ENCODE measurements around the gene SYTL4. TPM values are rescaled to one million over a fixed set of nuclear protein-coding genes. Genes with fewer than 3 reads are reported as not detected.
A peak's percentile ranks its signal among the peaks of the same experiment; 100 is the strongest.

Gene SYTL4
- total RNA-seq, 2 donors from 2014 or later: 13.1 to 13.5 TPM

- no peaks in the 10 kb centered on the region for H3K27me3 ChIP-seq (replicated peaks; ENCODE audit: insufficient read depth)
- no peaks in the 10 kb centered on the region for H3K36me3 ChIP-seq
- no peak for TF ChIP-seq CTCF (IDR thresholded peaks at IDR 0.05)
- H3K4me3 ChIP-seq: peak within 1 kb of the TSS; percentile 67
- DNase-seq (ENCODE audit: low spot score): no peak
- peak within 1 kb of the TSS; percentile 56 to 68 for H3K27ac ChIP-seq
- H3K9me3 ChIP-seq: no peaks in the 10 kb centered on the region
- peaks cover 5 to 29% of the 10 kb centered on the region in 2 donors for H3K4me1 ChIP-seq (ENCODE audit: control insufficient read depth in 1 of 2, low read depth in 2 of 2)
- ATAC-seq (ENCODE audit: insufficient number of reproducible peaks, low FRiP score, low read depth): peak; percentile 91
Measured at GRCh38 chrX:100643956-100644860, 87.7 kb downstream of the SYTL4 start, which contains the start of gene SRPX2. Gene SRPX2, plus strand, starts transcription at chrX:100644199. Its CDS starts 2,124 bp downstream, at chrX:100646323.

DNA sequence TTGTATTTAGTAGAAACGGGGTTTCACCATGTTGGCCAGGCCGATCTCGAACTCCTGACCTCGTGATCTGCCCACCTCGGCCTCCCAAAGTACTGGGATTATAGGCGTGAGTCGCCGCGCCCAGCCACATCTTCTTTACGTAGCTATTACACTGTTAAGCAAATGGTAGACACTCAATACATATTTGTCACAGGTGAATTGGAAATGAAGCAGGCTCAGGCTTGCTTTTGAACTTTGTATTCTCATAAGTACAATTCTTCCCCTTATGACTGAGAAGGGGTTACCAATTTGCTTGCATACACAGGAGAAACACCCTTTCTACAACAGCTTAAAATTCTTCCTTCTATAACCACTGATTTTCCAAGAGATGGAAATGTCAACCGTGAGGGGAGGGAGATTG lies 88.7 kb downstream of the SYTL4 start:
- H3K9me3 ChIP-seq: no peaks in the 10 kb centered on the region
- no peak for DNase-seq (ENCODE audit: low spot score)
- peak overlapping the region in 1 of 2 donors; percentile 68 for H3K27ac ChIP-seq
- no peak overlapping the region for H3K4me3 ChIP-seq
- no peaks in the 10 kb centered on the region for H3K36me3 ChIP-seq
- no peak for ATAC-seq (ENCODE audit: insufficient number of reproducible peaks, low FRiP score, low read depth)
- H3K27me3 ChIP-seq (replicated peaks; ENCODE audit: insufficient read depth): no peaks in the 10 kb centered on the region
- H3K4me1 ChIP-seq (ENCODE audit: control insufficient read depth in 1 of 2, low read depth in 2 of 2): peaks cover 0 to 19% of the 10 kb centered on the region in 2 donors
- no peak for TF ChIP-seq CTCF (IDR thresholded peaks at IDR 0.05)

GRCh38 chrX:100642290-100642689 lies 89.6 kb downstream of the SYTL4 start:
- no peak for ATAC-seq (ENCODE audit: insufficient number of reproducible peaks, low FRiP score, low read depth)
- H3K27ac ChIP-seq: no peak overlapping the region
- no peak overlapping the region for H3K4me3 ChIP-seq
- H3K9me3 ChIP-seq: no peaks in the 10 kb centered on the region
- H3K4me1 ChIP-seq (ENCODE audit: control insufficient read depth in 1 of 2, low read depth in 2 of 2): peaks cover 0 to 19% of the 10 kb centered on the region in 2 donors
- H3K36me3 ChIP-seq: no peaks in the 10 kb centered on the region
- no peak for TF ChIP-seq CTCF (IDR thresholded peaks at IDR 0.05)
- no peak for DNase-seq (ENCODE audit: low spot score)
- no peaks in the 10 kb centered on the region for H3K27me3 ChIP-seq (replicated peaks; ENCODE audit: insufficient read depth)

GRCh38 chrX:100636321-100636991 lies 95.5 kb downstream of the SYTL4 start, which contains the start of gene TSPAN6:
Gene TSPAN6, minus strand, starts transcription at chrX:100636806. Its CDS starts 112 bp downstream, at chrX:100636694.
- no peaks in the 10 kb centered on the region for H3K27me3 ChIP-seq (replicated peaks; ENCODE audit: insufficient read depth)
- TF ChIP-seq CTCF (IDR thresholded peaks at IDR 0.05): peak; percentile 35
- DNase-seq (ENCODE audit: low spot score) (no peak), ATAC-seq (ENCODE audit: insufficient number of reproducible peaks, low FRiP score, low read depth) (peak; percentile 65)
- no peaks in the 10 kb centered on the region for H3K9me3 ChIP-seq
- H3K4me3 ChIP-seq: peak within 1 kb of the TSS; percentile 74
- H3K4me1 ChIP-seq (ENCODE audit: control insufficient read depth in 1 of 2, low read depth in 2 of 2): peaks cover 0 to 6% of the 10 kb centered on the region in 2 donors
- no peaks in the 10 kb centered on the region for H3K36me3 ChIP-seq
- peak within 1 kb of the TSS; percentile 56 to 59 for H3K27ac ChIP-seq

- H3K27me3 ChIP-seq (replicated peaks; ENCODE audit: insufficient read depth): no peaks in the 10 kb centered on the region
- peak overlapping the region; percentile 74 for H3K4me3 ChIP-seq
- H3K36me3 ChIP-seq: no peaks in the 10 kb centered on the region
- DNase-seq (ENCODE audit: low spot score) (no peak), ATAC-seq (ENCODE audit: insufficient number of reproducible peaks, low FRiP score, low read depth) (no peak)
- H3K27ac ChIP-seq: peak overlapping the region; percentile 56 to 59
- no peaks in the 10 kb centered on the region for H3K9me3 ChIP-seq
- no peak for TF ChIP-seq CTCF (IDR thresholded peaks at IDR 0.05)
- H3K4me1 ChIP-seq (ENCODE audit: control insufficient read depth in 1 of 2, low read depth in 2 of 2): peaks cover 0 to 6% of the 10 kb centered on the region in 2 donors
Measured at GRCh38 chrX:100635989-100636320, 96.0 kb downstream of the SYTL4 start.
